ENCODE data around the gene GGN. TPM values are rescaled to one million over a fixed set of nuclear protein-coding genes. Genes with fewer than 3 reads are reported as not detected.

The GGN gene
- total RNA-seq, 1 experiment from 2014 or later, result 1.5 TPM

DNA sequence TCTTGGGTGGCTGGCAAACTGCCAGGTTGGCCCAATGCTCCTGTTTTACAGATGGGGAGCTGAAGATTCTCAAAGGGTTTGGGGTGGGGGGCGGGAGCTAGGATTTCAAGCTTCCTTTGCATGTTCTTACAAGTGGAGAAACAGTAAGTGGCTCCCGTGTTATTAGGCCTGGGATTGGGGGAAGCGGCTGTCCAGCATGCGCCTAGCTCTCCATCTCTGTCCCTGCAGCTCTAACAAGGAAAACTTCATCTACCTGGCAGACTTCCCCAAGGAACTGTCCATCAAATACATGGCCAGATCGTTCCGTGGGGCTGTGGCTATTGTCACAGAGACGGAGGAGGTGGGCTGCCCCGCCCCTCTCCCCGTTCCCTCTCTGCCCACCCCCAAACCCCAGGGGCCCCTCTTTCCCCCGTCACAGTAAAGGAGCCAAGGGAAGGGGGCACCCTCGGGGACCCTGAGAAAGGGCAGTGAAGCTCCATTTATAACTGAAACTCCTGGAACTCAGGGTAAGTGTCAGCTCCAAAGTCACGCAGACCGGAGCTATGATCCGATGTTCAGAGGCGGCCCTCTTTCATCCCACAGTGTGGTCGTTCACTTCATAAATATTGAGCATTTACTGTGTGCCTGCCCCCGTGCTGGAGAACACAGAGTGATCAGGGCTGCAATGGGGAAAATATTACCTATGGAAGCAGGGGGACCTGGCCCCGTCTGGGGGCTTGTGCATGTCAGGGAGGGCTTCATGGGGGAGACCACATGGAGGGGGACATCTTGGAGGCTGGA lies 28.4 kb downstream of the GGN start:
- Histone ChIP-seq H3K56ac (ENCODE audit: insufficient read length, low read depth, low read length) (no peak overlapping the region), H3K4me1 (ENCODE audit: insufficient read depth, low read length) (no peaks in the 10 kb centered on the region), H4K5ac (ENCODE audit: insufficient read length, low read depth, low read length) (no peak overlapping the region), H3K27ac (ENCODE audit: insufficient read length, low read depth, low read length) (no peak overlapping the region), H3K23me2 (ENCODE audit: insufficient read length, low read depth, low read length, poor library complexity, severe bottlenecking) (peaks cover 6% of the 10 kb centered on the region), H3K9me3 (ENCODE audit: control insufficient read depth, low read depth, low read length) (no peaks in the 10 kb centered on the region), H4K20me1 (ENCODE audit: control insufficient read depth, insufficient read depth, insufficient read length) (no peaks in the 10 kb centered on the region), H3K79me1 (ENCODE audit: insufficient read depth, low read depth, low read length, poor library complexity, severe bottlenecking) (no peaks in the 10 kb centered on the region), H3K23ac (ENCODE audit: insufficient read length, low read depth, low read length) (no peak overlapping the region), H4K8ac (replicated peaks; ENCODE audit: insufficient read length, low read depth, low read length) (no peak overlapping the region), H3K9ac (ENCODE audit: extremely low read depth, insufficient read length, low read length) (no peak overlapping the region), H2AFZ (ENCODE audit: low read length) (no peak overlapping the region), H3K4me2 (ENCODE audit: insufficient read depth, insufficient read length, low read length) (no peak overlapping the region), H3K18ac (ENCODE audit: insufficient read length, low read depth, low read length) (no peak overlapping the region), H3K4ac (ENCODE audit: low read depth, low read length) (no peak overlapping the region), H2BK120ac (ENCODE audit: low read depth, low read length, poor library complexity, severe bottlenecking) (no peak overlapping the region), H3K14ac (ENCODE audit: insufficient read depth, low read length) (no peak overlapping the region), H2BK12ac (ENCODE audit: insufficient read length, low read depth, low read length) (no peak overlapping the region), H3K27me3 (ENCODE audit: insufficient read depth, low read length) (peaks cover 14% of the 10 kb centered on the region; the same call in 1 of the 2 replicates), H2AK5ac (ENCODE audit: insufficient read length, low read length) (no peak overlapping the region), H2BK5ac (ENCODE audit: insufficient read length, low read length) (no peak overlapping the region), H2BK15ac (ENCODE audit: low read depth, low read length) (no peak overlapping the region), H3K79me2 (ENCODE audit: insufficient read depth, low read length) (no peaks in the 10 kb centered on the region), H2BK20ac (ENCODE audit: low read depth, low read length, poor library complexity, severe bottlenecking) (no peak overlapping the region), H3T11ph (ENCODE audit: low read length) (no peak overlapping the region), H4K91ac (ENCODE audit: insufficient read length, low read depth, low read length) (no peak overlapping the region)
- no CpG with 5 or more reads among the region's 18 CpGs for WGBS (ENCODE audit: extremely low coverage, insufficient read length, low lambda C conversion rate)
- no peaks in the 10 kb centered on the region for H3K9me3 Mint-ChIP-seq
- H3K4me3 Mint-ChIP-seq, result no peak overlapping the region
- no peak overlapping the region for H3K27ac Mint-ChIP-seq
- TF ChIP-seq, protein P1, sequence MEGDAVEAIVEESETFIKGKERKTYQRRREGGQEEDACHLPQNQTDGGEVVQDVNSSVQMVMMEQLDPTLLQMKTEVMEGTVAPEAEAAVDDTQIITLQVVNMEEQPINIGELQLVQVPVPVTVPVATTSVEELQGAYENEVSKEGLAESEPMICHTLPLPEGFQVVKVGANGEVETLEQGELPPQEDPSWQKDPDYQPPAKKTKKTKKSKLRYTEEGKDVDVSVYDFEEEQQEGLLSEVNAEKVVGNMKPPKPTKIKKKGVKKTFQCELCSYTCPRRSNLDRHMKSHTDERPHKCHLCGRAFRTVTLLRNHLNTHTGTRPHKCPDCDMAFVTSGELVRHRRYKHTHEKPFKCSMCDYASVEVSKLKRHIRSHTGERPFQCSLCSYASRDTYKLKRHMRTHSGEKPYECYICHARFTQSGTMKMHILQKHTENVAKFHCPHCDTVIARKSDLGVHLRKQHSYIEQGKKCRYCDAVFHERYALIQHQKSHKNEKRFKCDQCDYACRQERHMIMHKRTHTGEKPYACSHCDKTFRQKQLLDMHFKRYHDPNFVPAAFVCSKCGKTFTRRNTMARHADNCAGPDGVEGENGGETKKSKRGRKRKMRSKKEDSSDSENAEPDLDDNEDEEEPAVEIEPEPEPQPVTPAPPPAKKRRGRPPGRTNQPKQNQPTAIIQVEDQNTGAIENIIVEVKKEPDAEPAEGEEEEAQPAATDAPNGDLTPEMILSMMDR (conservative IDR thresholded peaks at IDR 0.05), result no peak
- DNase-seq, result no peak
- no peaks in the 10 kb centered on the region; a peak in 2 of 7 replicates for H3K36me3 Mint-ChIP-seq (ENCODE audit: insufficient read depth in 1 of 3, low read depth in 3 of 3)
- peaks cover 69% of the 10 kb centered on the region for H3K27me3 Mint-ChIP-seq (ENCODE audit: low read depth)
- H3K4me1 Mint-ChIP-seq, result peaks cover 10 to 17% of the 10 kb centered on the region in 2 experiments

Data from H9 (cell line).